ENCODE measurements around the gene HS2ST1.
"Not testable (repeated sequence)": the region's sequence is repeated elsewhere in the genome, so short reads cannot be mapped to it uniquely, and the experiment has no call there.

Gene HS2ST1

GRCh38 chr1:86971778-86972177 is 57.3 kb downstream of the HS2ST1 start:
- no peaks in the 10 kb centered on the region for H3K9me3 ChIP-seq (ENCODE audit: control insufficient read depth, low read length)
- no peak overlapping the region for H2AFZ ChIP-seq
- H3K4me1 ChIP-seq: no peaks in the 10 kb centered on the region
- H3K79me2 ChIP-seq: no peaks in the 10 kb centered on the region
- no peak overlapping the region for H3K9ac ChIP-seq
- no peaks in the 10 kb centered on the region for H3K36me3 ChIP-seq (ENCODE audit: control insufficient read depth, insufficient read depth, low read length)
- H3K4me2 ChIP-seq (ENCODE audit: low read length): no peak overlapping the region
- no peaks in the 10 kb centered on the region for H3K27me3 ChIP-seq (ENCODE audit: control insufficient read depth, insufficient read depth, low read length)
- TF ChIP-seq CTCF (IDR thresholded peaks at IDR 0.05): no peak
- H3K4me3 ChIP-seq (ENCODE audit: low read depth, low read length): no peak overlapping the region
- H3K27ac ChIP-seq: no peak overlapping the region

DNA sequence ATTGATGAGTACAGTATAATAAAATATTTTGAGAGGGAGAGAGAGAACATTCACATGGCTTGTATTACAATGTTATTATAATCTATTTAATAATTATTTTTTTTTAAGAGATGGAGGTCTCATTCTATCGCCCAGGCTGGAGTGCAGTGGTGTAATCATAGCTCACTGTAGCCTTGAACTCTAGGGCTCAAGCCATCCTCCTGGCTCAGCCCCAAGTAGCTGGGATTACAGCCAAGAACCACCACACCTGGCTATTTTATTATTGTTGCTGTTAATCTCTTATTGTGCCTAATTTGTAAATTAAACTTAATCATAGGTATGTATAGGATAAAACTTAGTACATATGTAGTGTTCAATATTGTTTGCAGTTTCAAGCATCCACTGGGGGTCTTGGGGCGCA is 57.8 kb downstream of the HS2ST1 start:
- Histone ChIP-seq H3K9ac (no peak overlapping the region), H3K4me3 (ENCODE audit: low read depth, low read length) (no peak overlapping the region), H2AFZ (no peak overlapping the region), H3K9me3 (ENCODE audit: control insufficient read depth, low read length) (no peaks in the 10 kb centered on the region), H3K4me1 (no peaks in the 10 kb centered on the region), H3K27me3 (ENCODE audit: control insufficient read depth, insufficient read depth, low read length) (no peaks in the 10 kb centered on the region), H3K4me2 (ENCODE audit: low read length) (no peak overlapping the region), H3K36me3 (ENCODE audit: control insufficient read depth, insufficient read depth, low read length) (no peaks in the 10 kb centered on the region), H3K27ac (no peak overlapping the region), H3K79me2 (no peaks in the 10 kb centered on the region)
- TF ChIP-seq CTCF (IDR thresholded peaks at IDR 0.05): no peak

DNA sequence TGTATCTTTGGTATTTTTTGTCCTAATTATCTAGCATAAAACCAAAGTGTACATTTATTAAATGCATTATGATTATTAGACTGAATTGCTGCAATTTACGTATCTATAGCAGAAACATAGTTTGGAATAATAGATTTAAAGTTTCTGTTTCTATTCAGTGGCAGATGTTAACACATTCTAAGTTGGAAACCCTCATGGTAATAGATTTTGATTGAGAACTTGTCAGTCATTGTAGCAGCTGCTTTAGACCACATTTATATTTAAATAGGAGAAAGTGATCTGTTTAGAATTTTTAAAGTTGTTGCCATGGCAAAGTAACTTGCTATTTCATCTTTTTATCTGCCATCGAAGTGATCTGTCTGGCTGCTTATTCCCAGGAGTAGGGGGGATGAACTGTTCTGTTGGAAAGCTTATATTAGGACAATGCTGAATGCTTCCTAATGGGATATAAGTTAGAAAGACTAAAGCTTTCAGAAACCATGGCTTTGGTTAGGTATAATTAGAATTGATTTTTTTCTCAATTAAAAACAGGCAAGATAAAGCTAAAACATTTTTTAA is 61.6 kb downstream of the HS2ST1 start:
- Histone ChIP-seq H3K79me2 (no peaks in the 10 kb centered on the region), H3K36me3 (ENCODE audit: control insufficient read depth, insufficient read depth, low read length) (no peaks in the 10 kb centered on the region), H3K27ac (no peak overlapping the region), H3K9ac (no peak overlapping the region), H3K27me3 (ENCODE audit: control insufficient read depth, insufficient read depth, low read length) (no peaks in the 10 kb centered on the region), H2AFZ (no peak overlapping the region), H3K9me3 (ENCODE audit: control insufficient read depth, low read length) (no peaks in the 10 kb centered on the region), H3K4me2 (ENCODE audit: low read length) (no peak overlapping the region), H3K4me1 (no peaks in the 10 kb centered on the region), H3K4me3 (ENCODE audit: low read depth, low read length) (no peak overlapping the region)
- TF ChIP-seq CTCF (IDR thresholded peaks at IDR 0.05): no peak

DNA sequence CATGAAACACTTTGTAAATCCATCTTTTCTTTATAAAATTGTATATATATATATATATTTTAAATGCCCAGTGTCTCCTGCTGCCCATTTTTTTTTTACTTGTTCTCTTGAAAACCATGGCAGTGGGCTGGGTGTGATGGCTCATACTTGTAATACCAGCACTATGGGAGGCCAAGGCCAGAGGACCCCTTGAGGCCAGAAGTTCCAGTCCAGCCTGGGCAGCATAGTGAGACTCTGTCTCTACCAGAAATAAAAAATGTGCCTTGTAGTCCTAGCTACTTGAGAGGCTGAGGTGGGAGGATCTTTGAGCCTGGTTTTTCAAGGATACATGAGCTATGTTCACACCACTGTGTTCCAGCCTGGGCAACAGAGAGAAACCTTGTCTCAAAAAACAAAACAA is 62.2 kb downstream of the HS2ST1 start:
- Histone ChIP-seq H3K36me3 (ENCODE audit: control insufficient read depth, insufficient read depth, low read length) (no peaks in the 10 kb centered on the region), H3K4me3 (ENCODE audit: low read depth, low read length) (no peak overlapping the region), H3K9me3 (ENCODE audit: control insufficient read depth, low read length) (no peaks in the 10 kb centered on the region), H3K4me2 (ENCODE audit: low read length) (no peak overlapping the region), H3K9ac (no peak overlapping the region), H3K27ac (no peak overlapping the region), H3K27me3 (ENCODE audit: control insufficient read depth, insufficient read depth, low read length) (no peaks in the 10 kb centered on the region), H3K79me2 (no peaks in the 10 kb centered on the region), H2AFZ (no peak overlapping the region), H3K4me1 (no peaks in the 10 kb centered on the region)
- no peak for TF ChIP-seq CTCF (IDR thresholded peaks at IDR 0.05)

DNA sequence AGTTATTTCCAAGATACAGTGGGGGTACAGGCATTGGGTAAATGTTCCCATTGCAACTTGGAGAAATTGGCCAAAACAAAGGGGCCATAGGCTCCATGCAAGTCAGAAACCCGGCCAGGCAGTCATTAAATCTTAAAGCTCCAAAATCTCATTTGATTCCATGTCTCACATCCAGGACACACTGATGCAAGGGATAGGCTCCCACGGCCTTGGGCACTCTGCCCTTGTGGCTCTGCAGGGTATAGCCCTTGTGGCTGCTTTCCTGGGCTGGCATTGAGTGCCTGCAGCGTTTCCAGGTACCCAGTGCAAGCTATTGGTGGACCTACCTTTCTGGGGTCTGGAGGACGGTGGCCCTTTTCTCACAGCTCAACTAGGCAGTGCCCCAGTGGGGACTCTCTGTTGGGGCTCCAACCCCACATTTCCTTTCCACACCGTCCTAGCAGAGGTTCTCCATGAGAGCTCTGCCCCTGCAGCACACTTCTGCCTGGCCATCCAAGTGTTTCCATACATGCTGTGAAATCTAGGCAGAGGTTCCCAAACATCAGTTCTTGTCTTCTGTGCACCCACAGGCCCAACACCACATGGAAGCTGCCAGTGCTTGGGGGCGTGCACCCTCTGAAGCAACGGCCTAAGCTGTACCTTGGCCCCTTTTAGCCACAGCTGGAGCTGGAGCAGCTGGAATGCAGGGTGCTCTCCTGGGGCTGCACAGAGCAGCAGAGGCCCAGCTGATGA is 67.2 kb downstream of the HS2ST1 start:
- Histone ChIP-seq H3K9ac (no peak overlapping the region), H3K36me3 (ENCODE audit: control insufficient read depth, insufficient read depth, low read length) (no peaks in the 10 kb centered on the region), H3K9me3 (ENCODE audit: control insufficient read depth, low read length) (no peaks in the 10 kb centered on the region), H3K27me3 (ENCODE audit: control insufficient read depth, insufficient read depth, low read length) (no peaks in the 10 kb centered on the region), H3K4me2 (ENCODE audit: low read length) (no peak overlapping the region), H3K4me3 (ENCODE audit: low read depth, low read length) (no peak overlapping the region), H2AFZ (no peak overlapping the region), H3K79me2 (no peaks in the 10 kb centered on the region), H3K27ac (no peak overlapping the region), H3K4me1 (no peaks in the 10 kb centered on the region)
- TF ChIP-seq CTCF (IDR thresholded peaks at IDR 0.05): no peak

DNA sequence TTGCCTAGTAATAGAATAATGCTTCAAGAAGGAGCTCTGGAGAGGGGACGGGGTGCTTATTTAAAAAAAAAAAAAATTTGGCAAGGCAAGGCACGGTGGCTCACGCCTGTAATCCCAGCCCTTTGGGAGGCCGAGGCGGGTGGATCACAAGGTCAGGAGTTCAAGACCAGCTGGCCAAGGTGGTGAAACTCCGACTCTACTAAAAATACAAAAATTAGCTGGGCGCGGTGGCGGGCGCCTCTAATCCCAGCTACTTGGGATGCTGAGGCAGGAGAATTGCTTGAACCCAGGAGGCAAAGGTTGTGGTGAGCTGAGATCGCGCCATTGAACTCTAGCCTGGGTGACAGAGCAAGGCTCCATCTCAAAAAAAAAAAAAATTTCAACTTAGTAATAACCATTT is 69.2 kb downstream of the HS2ST1 start:
- H3K4me1 ChIP-seq; H3K9me3 ChIP-seq (ENCODE audit: control insufficient read depth, low read length); H3K4me3 ChIP-seq (ENCODE audit: low read depth, low read length); H3K9ac ChIP-seq; H2AFZ ChIP-seq; H3K4me2 ChIP-seq (ENCODE audit: low read length); H3K27ac ChIP-seq; H3K79me2 ChIP-seq; H3K27me3 ChIP-seq (ENCODE audit: control insufficient read depth, insufficient read depth, low read length); H3K36me3 ChIP-seq (ENCODE audit: control insufficient read depth, insufficient read depth, low read length): not testable (repeated sequence)
